PC-3 (cell line): ENCODE measurements around the gene RASSF5. TPM values are rescaled to one million over a fixed set of nuclear protein-coding genes. Genes with fewer than 3 reads are reported as not detected.
"Not testable (repeated sequence)": the region's sequence is repeated elsewhere in the genome, so short reads cannot be mapped to it uniquely, and the experiment has no call there.

Experiments
- ATAC-seq: fragments of 200-7000 bp; cut with Tn5 transposase; 2 replicates; pipeline ENCODE4 v1.9.1; 2020; ENCODE audit warnings: mild to moderate bottlenecking, moderate library complexity
- BruUV-seq: library from RNA; stranded (reverse); fragments of 400-500 nt; replicated peaks from 2 replicates; lab custom pipeline; 2021; lab: Mats Ljungman, UMichigan
- CTCF ChIA-PET: fragments of 300-600 bp; sonication (Branson Sonifier 250); formaldehyde crosslinking; loops from one replicate; lab custom pipeline; 2022; ENCODE audit warnings: antibody characterized with exemption; lab: Charles Lee
- POLR2A ChIA-PET: fragments of 300-600 bp; sonication (Branson Sonifier 250); formaldehyde crosslinking; loops from one replicate; lab custom pipeline; 2022; ENCODE audit warnings: antibody characterized with exemption; ENCODE audit not compliant: unreplicated experiment; lab: Charles Lee
- DNase-seq: peaks from one replicate; pipeline ENCODE4 v3.0.0-alpha.2; 2015
- H2AFZ ChIP-seq: fragments of 300-600 bp; sonication (generic); 2 replicates; pipeline ENCODE4 v1.6.0; 2016; ENCODE audit warnings: antibody characterized with exemption, low read length
- H3F3A ChIP-seq: fragments of 300-600 bp; sonication (generic); one replicate; pipeline ENCODE4 v1.6.0; 2017; ENCODE audit warnings: antibody characterized with exemption, low read length, control low read depth, mild to moderate bottlenecking; ENCODE audit not compliant: unreplicated experiment
- H3K27ac ChIP-seq: fragments of 300-600 bp; sonication (generic); 2 replicates; pipeline ENCODE4 v1.5.1; 2016; ENCODE audit warnings: mild to moderate bottlenecking, low read length
- H3K27me3 ChIP-seq: fragments of 300-600 bp; sonication (generic); 2 replicates; pipeline ENCODE4 v1.6.1; 2016; ENCODE audit warnings: low read length, mixed read lengths
- H3K36me3 ChIP-seq: fragments of 300-600 bp; sonication (generic); 2 replicates; pipeline ENCODE4 v1.6.1; 2016; ENCODE audit warnings: low read depth, mixed run types, low read length, mixed read lengths
- H3K4me1 ChIP-seq: fragments of 300-600 bp; sonication (generic); 2 replicates; pipeline ENCODE4 v1.5.1; 2016; ENCODE audit warnings: low read length; ENCODE audit not compliant: insufficient read depth
- H3K4me2 ChIP-seq: fragments of 300-600 bp; sonication (generic); 2 replicates; pipeline ENCODE4 v1.6.0; 2016; ENCODE audit warnings: low read length
- H3K4me3 ChIP-seq: fragments of 300-600 bp; sonication (generic); 2 replicates; pipeline ENCODE4 v1.5.1; 2016; ENCODE audit warnings: mild to moderate bottlenecking, low read length, mixed read lengths
- H3K79me2 ChIP-seq: fragments of 300-600 bp; sonication (generic); 2 replicates; pipeline ENCODE4 v1.6.1; 2017; ENCODE audit warnings: low read length, mixed read lengths
- H3K9ac ChIP-seq: fragments of 300-600 bp; sonication (generic); 2 replicates; pipeline ENCODE4 v1.6.0; 2016; ENCODE audit warnings: mild to moderate bottlenecking, low read length
- H3K9me2 ChIP-seq: fragments of 300-600 bp; sonication (generic); replicated peaks from 2 replicates; pipeline ENCODE4 v1.6.1; 2016; ENCODE audit warnings: mixed run types, low read length, mixed read lengths
- H3K9me3 ChIP-seq: fragments of 300-600 bp; sonication (generic); 2 replicates; pipeline ENCODE4 v1.6.1; 2016; ENCODE audit warnings: low read length, mixed read lengths
- H4K20me1 ChIP-seq: fragments of 300-600 bp; sonication (generic); 2 replicates; pipeline ENCODE4 v1.6.1; 2016; ENCODE audit warnings: low read length, mixed read lengths
- EZH2 ChIP-seq: fragments of 300-600 bp; sonication (generic); IDR thresholded peaks from one replicate; pipeline ENCODE4 v1.6.1; 2017; ENCODE audit warnings: antibody characterized with exemption, mild to moderate bottlenecking, low read length; ENCODE audit not compliant: unreplicated experiment
- EZH2phosphoT487 ChIP-seq: fragments of 300-600 bp; sonication (generic); IDR thresholded peaks from 2 replicates; pipeline ENCODE4 v1.6.1; 2018; ENCODE audit warnings: mild to moderate bottlenecking, antibody characterized with exemption, low read length, borderline replicate concordance
- intact Hi-C: fragments of 100-400 bp; cut with micrococcal nuclease; formaldehyde crosslinking; loops from 2 replicates; pipeline ENCODE4 v1.9.0; 2023
- total RNA-seq: library from RNA; depleted of rRNA; stranded (reverse); fragments of >200 nt; gene quantifications from 2 replicates; pipeline ENCODE4 v1.2.3, GENCODE V29; 2014
- TF ChIP-seq, protein P1 (sequence below): fragments of 300-600 bp; sonication (generic); conservative IDR thresholded peaks from 2 replicates; pipeline ENCODE4 v1.5.1; 2017; ENCODE audit warnings: antibody characterized with exemption, low read depth, mild to moderate bottlenecking, low read length

RASSF5 gene
- total RNA-seq, 1 experiment from 2014 or later, result 15.5 TPM

DNA sequence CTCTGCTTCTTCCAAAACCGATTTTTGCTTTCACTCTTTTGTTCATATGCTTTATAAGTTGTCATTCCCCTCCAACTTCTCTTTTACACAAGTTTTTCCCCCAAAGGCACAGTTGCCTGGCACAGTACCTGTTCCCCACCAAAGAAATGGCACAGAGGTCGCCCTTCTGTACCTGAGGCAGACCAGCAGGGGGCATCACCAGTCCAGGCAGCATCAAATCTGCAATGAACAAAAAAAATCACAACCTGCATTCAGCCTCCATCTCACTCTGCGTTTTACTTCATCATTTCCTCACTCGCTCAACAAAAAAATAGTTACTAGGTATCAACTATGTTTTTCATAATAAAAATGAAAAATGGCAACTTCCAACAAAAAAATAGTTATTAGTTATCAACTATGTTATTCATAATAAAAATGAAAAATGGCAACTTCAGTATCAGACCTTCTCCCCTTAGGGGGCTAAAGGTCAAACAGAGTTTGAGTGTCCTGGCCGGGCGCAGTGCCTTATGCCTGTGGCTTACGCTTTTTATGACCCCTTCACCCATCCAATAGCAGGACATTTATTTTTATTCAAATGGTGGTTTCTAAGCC lies 100.9 kb downstream of the RASSF5 start:
- peaks cover 39% of the 10 kb centered on the region for H3K36me3 ChIP-seq
- intact Hi-C loops, result loop anchor here (1.0 to 5.0 kb wide), 2 partner anchors 56 to 304 kb away; no protein-coding TSS in a partner anchor
- ChIA-PET POLR2A (no interaction called here), CTCF (no interaction called here)
- TF ChIP-seq, protein P1, sequence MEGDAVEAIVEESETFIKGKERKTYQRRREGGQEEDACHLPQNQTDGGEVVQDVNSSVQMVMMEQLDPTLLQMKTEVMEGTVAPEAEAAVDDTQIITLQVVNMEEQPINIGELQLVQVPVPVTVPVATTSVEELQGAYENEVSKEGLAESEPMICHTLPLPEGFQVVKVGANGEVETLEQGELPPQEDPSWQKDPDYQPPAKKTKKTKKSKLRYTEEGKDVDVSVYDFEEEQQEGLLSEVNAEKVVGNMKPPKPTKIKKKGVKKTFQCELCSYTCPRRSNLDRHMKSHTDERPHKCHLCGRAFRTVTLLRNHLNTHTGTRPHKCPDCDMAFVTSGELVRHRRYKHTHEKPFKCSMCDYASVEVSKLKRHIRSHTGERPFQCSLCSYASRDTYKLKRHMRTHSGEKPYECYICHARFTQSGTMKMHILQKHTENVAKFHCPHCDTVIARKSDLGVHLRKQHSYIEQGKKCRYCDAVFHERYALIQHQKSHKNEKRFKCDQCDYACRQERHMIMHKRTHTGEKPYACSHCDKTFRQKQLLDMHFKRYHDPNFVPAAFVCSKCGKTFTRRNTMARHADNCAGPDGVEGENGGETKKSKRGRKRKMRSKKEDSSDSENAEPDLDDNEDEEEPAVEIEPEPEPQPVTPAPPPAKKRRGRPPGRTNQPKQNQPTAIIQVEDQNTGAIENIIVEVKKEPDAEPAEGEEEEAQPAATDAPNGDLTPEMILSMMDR, result peak; percentile 99
- no peak for TF ChIP-seq EZH2
- no peak for TF ChIP-seq EZH2phosphoT487
- peak; percentile 68 for DNase-seq
- peaks cover 7% of the 10 kb centered on the region for H3K4me1 ChIP-seq
- H4K20me1 ChIP-seq, result no peaks in the 10 kb centered on the region
- H3K9ac ChIP-seq, result no peak overlapping the region
- H3K79me2 ChIP-seq, result peaks cover 16% of the 10 kb centered on the region
- no peak overlapping the region for H3K4me3 ChIP-seq
- BruUV-seq, result no TSS peak
- H2AFZ ChIP-seq, result no peak overlapping the region
- no peak overlapping the region for H3K27ac ChIP-seq
- H3F3A ChIP-seq, result peaks cover 6% of the 10 kb centered on the region
- no peak for ATAC-seq
- H3K9me2 ChIP-seq, result no peaks in the 10 kb centered on the region
- H3K9me3 ChIP-seq, result no peaks in the 10 kb centered on the region
- H3K4me2 ChIP-seq, result no peak overlapping the region
- no peaks in the 10 kb centered on the region for H3K27me3 ChIP-seq

DNA sequence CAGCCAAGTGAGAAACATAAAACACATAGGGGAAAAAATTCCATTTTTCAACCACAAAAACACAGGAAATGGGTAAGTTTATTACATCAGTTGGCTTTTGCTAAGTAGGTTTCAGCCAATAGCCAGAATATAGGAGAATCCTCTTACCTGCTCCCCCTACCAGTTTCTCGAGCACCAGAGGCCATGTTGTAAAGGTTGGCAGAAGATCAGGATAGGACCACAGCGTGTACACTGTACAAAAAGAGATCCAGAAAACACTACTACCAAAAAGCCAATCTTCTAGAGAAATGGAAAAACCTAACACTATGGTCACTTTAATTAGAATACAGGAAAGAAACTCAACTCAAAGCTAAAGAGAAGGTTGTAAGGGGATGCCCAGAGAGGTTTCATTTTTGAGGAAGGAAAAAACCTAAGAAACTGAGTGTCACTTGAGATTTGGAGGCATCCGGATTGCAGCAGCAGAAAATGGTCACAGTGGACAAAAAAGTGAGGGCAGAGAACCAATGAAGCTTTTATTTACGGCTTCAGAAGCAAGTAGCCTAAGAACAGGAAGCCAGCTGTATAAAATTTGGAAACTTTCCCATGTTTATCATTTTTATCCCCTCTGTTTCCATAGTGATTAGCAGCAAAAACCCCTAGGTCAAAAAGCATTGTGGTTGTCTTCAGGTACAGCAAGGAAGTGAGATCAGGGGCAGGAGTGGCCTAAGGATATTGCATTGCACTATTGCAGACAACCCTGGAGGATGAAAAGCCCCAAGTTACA lies 102.1 kb downstream of the RASSF5 start:
- no peak overlapping the region for H3K27ac ChIP-seq
- ATAC-seq (no peak), DNase-seq (no peak)
- H2AFZ ChIP-seq, result no peak overlapping the region
- POLR2A ChIA-PET, result interaction anchor here (0.6 kb wide), 1 partner anchor 109 kb away, joined by 4 read pairs; no protein-coding TSS in a partner anchor
- H4K20me1 ChIP-seq, result no peaks in the 10 kb centered on the region
- H3K4me1 ChIP-seq, result peaks cover 7% of the 10 kb centered on the region
- H3K9ac ChIP-seq, result no peak overlapping the region
- no peak overlapping the region for H3K4me3 ChIP-seq
- peaks cover 16% of the 10 kb centered on the region for H3K79me2 ChIP-seq
- BruUV-seq, result no TSS peak
- H3K36me3 ChIP-seq, result peaks cover 31% of the 10 kb centered on the region
- H3K27me3 ChIP-seq, result no peaks in the 10 kb centered on the region
- intact Hi-C loops, result loop anchor here (5.0 kb wide), 1 partner anchor 303 kb away; no protein-coding TSS in a partner anchor
- CTCF ChIA-PET, result no interaction called here
- H3K9me2 ChIP-seq, result no peaks in the 10 kb centered on the region
- TF ChIP-seq EZH2, result no peak
- no peak overlapping the region for H3K4me2 ChIP-seq
- H3K9me3 ChIP-seq, result no peaks in the 10 kb centered on the region
- peaks cover 6% of the 10 kb centered on the region for H3F3A ChIP-seq

DNA sequence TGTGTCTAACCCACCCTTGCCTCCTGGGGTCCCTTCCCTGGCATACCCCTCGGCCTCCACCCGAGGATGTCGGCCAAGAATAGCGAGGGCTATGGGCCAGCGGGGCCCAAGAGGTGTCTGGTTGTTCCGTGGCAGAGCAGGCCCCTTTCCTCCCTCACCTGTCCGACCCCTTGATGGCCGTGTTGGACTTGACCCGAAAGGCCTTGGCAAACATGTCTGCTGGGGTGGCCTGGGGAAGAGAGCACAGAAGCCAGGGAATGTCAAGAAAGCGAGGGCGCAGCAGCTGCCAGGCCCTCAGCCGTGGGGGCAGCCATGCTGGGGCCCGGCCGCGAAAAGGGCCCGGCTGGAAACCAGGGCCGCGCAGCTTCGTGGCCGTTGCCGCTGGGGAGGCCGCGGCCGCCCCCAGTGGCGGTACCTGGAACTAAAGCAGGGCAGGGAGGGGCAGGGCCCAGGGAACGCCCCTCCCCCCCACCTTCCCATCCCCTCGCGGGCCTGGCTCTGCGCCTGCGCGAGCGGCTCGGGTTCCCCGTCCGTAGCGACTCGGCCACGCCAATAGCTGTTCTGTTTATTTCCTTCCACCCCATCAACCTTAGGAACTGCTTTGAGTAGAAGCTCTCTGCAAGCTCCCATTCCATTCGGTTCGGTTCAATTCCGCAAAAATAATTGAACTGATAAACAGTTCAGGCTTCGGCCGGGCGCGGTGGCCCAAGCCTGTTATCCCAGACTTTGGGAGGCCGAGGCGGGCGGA lies 105.0 kb downstream of the RASSF5 start, which contains the start of gene EIF2D:
TSS of gene EIF2D (minus strand) at position 337 of the 748 bp plus-strand sequence. CDS start at position 214, 123 bp downstream.
- peak; percentile 94 for ATAC-seq
- peak within 1 kb of the TSS; percentile 92 for H3K9ac ChIP-seq
- H3K36me3 ChIP-seq, result peaks cover 11% of the 10 kb centered on the region; the same call in 1 of the 2 replicates
- peak; percentile 99 for DNase-seq
- H2AFZ ChIP-seq, result peak within 1 kb of the TSS; percentile 87
- no peaks in the 10 kb centered on the region for H3K27me3 ChIP-seq
- H3K79me2 ChIP-seq, result peaks cover 16% of the 10 kb centered on the region
- peak within 1 kb of the TSS; percentile 53 for H3K27ac ChIP-seq
- no peaks in the 10 kb centered on the region for H3K9me3 ChIP-seq
- intact Hi-C loops, result loop anchor here (2.0 kb wide), 1 partner anchor 22 kb away; the partner anchor contains the start of gene DYRK3
- TF ChIP-seq EZH2phosphoT487, result no peak
- TF ChIP-seq, protein P1, result peak; percentile 98
- no TSS peak for BruUV-seq
- POLR2A ChIA-PET, result interaction anchor here (0.6 to 1.2 kb wide), 15 partner anchors 11 to 421 kb away, joined by 3 to 13 read pairs (median 4); partner anchors contain the start of gene DYRK3
- CTCF ChIA-PET, result interaction anchor here (0.6 to 1.7 kb wide), 28 partner anchors 9 to 709 kb away, joined by 3 to 23 read pairs (median 4); partner anchors contain the start of genes DYRK3, IKBKE and MAPKAPK2
- peaks cover 7% of the 10 kb centered on the region for H3K4me1 ChIP-seq
- H4K20me1 ChIP-seq, result no peaks in the 10 kb centered on the region
- peak within 1 kb of the TSS; percentile 87 for H3K4me3 ChIP-seq
- H3K9me2 ChIP-seq, result no peaks in the 10 kb centered on the region
- H3F3A ChIP-seq, result peaks cover 3% of the 10 kb centered on the region
- H3K4me2 ChIP-seq, result peak within 1 kb of the TSS; percentile 82

DNA sequence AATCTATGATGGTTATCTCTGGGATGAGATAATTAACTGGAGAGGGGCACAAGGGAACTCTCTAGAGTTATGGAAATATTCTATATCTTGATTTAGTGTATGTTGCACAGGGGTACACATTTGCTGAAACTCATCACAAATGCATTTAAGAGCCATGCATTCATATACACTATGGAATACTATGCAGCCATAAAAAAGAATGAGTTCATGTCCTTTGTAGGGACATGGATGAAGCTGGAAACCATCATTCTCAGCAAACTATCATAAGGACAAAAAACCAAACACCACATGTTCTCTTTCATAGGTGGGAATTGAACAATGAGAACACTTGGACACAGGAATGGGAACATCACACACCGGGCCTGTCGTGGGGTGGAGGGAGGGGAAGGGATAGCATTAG lies 119.1 kb downstream of the RASSF5 start:
- H2AFZ ChIP-seq, H3K9me3 ChIP-seq, H3F3A ChIP-seq, DNase-seq, BruUV-seq, H3K79me2 ChIP-seq, POLR2A ChIA-PET, H3K9me2 ChIP-seq, H3K36me3 ChIP-seq, H3K27me3 ChIP-seq, H3K27ac ChIP-seq, H4K20me1 ChIP-seq, ATAC-seq, intact Hi-C loops, H3K4me3 ChIP-seq, H3K9ac ChIP-seq, H3K4me2 ChIP-seq, H3K4me1 ChIP-seq: not testable (repeated sequence)
- CTCF ChIA-PET, result interaction anchor here (0.6 kb wide), 1 partner anchor 14 kb away, joined by 6 read pairs; no protein-coding TSS in a partner anchor
